HG03432 (cell line): Measurements from ENCODE around the gene PAPSS2.
"Not testable (repeated sequence)": the region's sequence is repeated elsewhere in the genome, so short reads cannot be mapped to it uniquely, and the experiment has no call there.

ENCODE experiments used
- ATAC-seq: cut with Tn5 transposase; IDR thresholded peaks from one replicate; pipeline ENCODE4 v1.9.1; 2021; ENCODE audit warnings: mild to moderate bottlenecking, moderate library complexity; ENCODE audit not compliant: unreplicated experiment

Gene PAPSS2

DNA sequence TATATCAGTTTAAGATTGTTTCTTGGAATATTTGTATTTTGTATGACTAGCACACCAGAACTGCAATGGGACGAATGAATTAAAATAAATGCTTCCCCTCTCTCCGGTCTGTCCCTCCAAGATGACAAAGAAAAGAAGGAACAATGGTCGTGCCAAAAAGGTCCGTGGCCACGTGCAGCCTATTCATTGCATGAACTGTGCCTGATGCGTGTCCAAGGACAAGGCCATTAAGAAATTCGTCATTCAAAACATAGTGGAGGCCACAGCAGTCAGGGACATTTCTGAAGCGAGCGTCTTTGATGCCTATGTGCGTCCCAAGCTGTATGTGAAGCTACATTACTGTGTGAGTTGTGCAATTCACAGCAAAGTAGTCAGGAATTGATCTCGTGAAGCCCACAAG lies 17.2 kb upstream of the PAPSS2 start:
- ATAC-seq, result no peak

DNA sequence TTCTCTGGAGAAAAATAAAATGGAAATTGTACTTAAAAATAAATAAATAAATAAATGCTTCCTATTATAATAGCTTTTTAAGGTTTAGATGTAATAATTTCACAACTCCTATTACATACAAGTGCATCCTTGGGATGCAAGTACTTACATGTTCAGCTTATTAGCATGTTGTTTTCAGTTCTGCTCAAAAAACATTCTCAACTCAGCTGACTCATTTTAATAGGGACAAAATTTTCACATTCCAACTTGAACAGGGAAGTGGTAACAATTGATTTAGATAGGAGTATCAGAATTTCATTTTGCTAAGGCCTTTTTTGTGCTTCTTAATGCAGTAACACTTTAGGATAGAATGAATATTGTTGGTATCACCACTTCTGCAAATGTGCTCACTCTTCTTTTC lies 16.7 kb upstream of the PAPSS2 start:
- ATAC-seq, result no peak

DNA sequence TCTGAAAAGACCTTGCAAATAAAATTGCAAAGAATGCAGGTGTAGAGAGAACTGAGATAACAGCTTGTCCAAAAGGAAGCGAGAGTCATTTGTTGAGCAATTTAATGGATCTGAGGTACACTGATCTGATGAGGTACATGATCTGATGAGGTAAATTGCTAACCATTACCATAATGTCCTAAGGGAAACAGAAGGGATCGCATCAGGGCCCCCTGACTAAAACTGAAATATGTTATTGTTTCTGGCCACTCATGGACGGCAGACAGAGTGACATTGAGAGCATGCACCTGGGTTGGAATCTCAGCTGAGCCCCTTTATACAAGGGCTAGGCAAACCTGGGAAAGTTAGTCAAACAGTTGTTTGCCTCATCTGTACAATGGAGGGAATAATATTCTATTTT lies 15.8 kb upstream of the PAPSS2 start:
- no peak for ATAC-seq

DNA sequence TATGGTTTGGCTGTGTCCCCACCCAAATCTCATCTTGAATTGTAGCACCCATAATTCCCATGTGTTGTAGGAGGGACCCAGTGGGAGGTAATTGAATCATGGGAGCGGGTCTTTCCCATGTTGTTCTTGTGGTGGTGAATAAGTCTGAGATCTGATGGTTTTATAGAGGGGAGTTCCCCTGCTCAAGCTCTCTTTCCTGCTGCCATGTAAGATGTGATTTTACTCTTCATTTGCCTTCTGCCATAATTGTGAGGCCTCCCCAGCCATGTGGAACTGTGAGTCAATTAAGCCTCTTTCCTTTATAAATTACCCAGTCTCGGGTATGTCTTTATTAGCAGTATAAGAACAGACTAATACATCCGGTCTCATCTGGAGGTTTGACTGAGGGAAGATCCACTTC lies 15.2 kb upstream of the PAPSS2 start:
- not testable (repeated sequence) for ATAC-seq

DNA sequence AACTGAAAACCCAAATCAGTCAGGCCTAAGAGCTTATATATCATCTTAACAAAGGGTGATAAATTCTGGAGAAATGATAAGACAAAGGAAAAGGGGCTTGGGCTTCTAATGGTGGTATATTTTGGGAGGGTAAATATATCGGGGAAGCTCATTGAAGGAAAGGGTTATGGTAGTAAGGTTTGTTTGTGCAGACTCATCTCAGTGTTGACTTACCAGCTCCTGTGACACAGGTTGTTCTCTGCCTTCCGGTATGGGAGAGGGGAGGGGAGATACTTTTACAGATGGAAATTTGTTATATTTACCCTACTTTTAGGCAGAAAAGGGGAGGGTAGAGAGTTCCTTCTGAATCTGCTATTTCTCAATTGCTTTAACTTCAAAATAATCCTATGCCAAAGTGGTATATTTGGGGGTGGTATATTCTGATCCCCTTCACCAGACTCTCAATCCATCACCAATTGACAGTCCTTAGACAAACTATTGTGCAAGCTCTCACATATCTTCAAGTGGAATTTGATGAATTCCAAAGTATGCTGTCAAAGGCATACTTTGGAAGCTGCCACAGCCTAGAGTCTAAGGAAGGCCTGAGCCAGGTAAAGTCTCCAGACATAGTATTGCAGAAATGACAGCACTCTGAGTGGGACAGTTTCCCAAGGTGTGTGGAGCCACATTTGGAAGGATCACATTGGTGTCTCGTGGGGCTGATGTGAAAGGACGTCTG lies 13.3 kb upstream of the PAPSS2 start:
- no peak for ATAC-seq

DNA sequence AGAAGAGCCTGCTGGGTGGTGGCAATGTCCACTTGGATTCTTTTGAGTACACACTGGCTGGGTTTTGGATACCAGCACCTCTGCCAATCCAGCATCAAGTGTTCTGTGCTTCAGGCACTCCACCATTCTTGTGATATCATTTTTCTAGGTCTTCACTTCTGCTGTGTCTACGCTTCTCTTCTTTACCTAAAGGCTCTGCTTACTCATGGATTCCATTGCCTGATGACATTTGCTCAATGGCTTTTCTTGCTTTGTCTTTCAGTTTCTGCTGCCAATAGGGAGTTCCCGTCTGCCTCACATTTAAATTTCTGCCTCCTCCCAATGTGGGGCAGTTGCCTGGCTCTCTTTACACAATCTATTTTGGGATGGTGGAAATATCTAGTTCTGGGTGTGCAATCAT lies 12.7 kb upstream of the PAPSS2 start:
- no peak for ATAC-seq

DNA sequence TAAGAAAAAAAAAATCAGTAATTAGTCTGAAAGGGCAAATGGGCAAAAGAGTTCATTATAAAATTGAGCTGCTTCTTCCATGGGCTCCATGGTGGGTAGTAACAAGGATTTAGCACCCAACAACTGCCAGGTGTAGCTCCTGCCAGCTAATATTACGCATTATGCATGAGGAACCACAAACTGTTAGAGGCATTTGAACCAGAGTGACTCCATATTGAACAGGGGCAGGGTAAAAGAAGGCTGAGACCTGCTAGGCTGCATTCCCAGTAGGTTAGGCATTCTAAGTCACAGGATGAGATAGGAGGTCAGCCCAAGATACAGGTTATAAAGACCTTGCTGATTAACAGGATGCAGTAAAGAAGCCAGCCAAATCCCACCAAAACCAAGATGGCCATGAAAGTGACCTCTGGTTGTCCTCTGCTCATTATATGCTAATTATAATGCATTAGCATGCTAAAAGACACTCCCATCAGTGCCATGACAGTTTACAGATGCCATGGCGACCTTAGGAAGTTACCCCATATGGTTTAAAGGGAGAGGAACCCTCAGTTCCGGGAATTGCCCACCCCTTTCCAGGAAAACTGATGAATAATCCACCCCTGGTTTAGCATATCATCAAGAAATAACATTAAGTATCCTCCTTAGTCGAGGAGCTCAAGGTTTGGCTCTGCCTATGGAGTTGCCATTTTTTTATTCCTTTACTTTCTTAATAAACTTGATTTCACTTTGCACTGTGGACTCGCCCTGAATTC lies 8.7 kb upstream of the PAPSS2 start:
- no peak for ATAC-seq

DNA sequence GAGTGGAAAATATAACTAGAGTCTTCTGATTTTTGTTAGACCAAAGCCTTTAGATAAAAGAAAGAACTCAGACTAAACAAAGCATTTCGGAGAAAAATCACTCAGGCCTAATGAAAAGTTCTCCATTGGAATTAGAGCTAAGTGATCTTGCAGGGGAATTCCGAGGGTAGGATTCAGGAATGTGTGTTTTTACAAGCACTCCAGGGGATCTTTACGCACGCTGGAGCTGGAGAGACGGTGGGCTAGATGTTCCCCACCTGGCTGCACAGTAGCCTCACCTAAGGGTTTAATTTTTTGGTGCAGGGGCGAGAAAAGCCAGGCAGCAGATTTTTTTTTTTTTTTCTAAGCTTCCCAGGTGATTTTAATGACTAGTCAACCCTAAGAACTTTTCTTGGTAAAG lies 7.9 kb upstream of the PAPSS2 start:
- ATAC-seq, result no peak

DNA sequence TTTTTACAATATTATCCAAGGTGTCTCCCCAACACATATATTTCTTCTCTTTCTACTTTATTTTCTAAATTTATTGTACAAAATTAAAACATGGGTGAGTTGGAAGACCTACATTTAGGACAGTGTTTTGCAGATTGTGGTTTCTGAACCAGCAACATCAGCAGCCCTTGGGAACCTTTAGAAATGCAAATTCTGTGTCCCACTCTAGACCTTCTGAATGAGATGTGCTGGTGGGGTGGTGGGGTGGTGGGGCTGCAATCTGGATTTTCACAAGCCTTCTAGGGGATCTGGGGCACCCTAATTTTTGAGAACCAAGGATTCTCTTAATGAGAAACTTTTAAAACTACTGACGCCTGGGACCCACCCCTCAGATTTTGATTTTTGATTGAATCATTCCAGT lies 7.4 kb upstream of the PAPSS2 start:
- no peak for ATAC-seq

DNA sequence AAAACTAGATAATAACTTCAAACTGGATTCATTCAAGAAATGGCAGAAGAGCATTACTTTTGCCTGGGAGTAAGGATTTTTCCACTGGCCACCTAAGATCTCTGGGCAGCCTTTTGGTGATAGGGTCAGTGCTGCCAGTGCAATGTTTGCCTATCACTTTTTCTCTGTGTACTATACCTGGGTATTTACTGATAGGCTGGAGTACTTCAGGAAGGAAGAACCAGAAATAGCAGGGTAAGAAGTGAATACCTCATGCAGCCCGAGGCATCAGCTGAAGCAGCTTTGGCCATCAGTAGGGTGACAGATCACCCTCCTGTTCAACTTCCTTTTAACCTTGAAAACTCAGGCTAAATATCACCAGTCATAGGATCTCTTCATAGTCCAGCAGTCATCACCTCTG lies 5.5 kb upstream of the PAPSS2 start:
- ATAC-seq, result no peak

DNA sequence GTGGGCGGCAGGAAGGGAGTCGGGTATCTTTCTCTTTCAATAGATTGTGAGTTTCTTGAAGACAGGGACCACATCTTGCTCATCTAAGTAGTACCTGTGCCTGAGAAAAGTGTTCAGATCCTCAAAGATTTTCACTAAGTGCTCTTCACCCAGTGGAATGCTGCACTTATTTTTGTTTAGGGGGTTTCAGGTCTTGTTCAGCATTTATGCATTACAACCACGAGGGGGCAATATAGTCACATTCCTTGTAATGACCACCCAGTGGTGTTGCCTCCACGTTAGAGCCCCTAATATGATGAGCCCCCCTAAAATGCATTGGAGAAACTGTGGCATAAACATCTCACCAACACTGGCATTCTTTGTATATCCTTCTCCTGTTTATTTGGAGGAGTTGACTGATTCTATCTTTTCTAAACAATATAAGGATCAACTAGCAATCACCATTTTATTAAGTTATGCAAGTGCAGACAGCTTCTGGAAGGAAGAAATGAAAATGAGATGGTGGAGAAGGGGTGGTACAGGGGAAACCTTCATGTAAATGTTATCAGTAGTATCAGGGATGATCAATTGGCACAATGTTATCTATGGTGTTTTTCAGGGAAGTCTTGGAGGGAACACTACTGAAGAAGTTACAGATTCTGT lies 3.1 kb upstream of the PAPSS2 start:
- no peak for ATAC-seq

DNA sequence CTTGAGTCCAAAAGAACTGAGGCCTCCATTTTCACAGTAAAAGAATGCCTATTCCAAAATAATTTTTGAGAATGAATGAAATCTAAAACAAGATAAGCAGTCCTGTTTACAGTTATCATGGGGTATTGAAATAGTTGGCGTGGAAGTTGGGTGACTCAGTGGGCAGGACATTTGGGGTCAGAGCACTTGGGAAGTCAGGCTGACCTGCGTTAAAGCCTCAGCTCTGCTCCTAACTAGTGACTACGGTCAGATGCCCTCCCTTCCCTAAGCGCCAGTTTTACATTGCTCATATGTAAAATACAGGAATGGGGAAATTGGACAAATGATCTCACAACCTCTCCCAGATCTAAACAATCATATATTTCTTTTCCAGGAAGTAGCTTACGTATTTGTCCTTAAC lies 2.3 kb upstream of the PAPSS2 start:
- ATAC-seq, result no peak

DNA sequence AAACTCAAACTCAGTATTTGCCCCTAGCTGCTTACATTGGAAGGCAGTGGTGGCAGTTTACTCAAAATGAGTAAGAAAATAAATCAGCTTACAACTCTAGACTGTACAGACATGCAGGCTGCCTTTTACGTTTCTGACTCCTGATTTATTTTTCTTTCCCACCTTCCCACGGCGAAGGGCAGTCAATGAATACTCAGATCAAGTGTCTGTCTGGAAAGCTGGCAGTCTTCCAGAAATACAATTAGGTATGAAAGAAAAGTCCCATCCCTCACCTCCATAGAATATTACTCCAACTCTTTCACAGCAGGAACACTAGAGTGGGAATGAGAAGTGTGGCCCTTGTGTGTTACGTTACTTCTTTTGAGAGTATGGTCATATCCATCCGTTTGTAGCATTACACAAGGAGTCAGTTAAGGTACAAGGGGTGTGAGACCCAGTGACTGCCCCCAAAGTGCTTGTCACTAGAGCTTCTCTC lies 1.3 kb upstream of the PAPSS2 start:
- no peak for ATAC-seq

DNA sequence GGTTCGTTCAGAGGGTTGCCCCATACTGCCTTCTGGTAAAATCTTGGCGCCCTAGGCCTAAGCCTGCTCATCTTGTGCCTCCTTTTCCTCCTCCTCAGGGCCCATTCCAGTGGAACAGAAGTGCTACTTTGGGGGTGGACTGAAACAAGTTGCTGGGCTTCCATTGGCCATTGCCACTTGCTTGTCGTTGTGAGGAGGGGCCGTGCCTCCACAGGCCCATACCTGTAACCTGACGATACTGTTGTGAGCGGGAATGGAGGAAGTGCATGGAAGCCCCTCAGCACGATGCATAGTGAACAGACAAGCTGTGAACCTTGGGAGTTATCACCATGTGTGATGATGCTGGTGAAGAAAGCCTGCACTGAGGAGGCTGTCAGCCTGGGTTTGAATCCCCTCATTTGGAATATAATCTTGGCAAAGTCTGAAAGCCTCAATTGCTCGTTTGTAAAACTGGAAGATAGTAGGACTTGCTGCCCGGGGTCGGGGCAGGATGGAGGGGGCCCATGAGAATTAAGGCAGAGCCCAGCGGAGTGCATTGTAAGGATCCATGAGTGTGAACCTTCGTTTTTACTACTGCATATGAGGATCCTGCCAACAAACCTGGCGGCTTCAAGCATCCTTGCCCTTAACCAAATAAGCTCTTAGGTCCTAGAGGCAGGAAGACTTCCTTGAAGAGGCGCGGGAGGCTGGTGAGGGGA lies 671 bp upstream of the PAPSS2 start:
- no peak for ATAC-seq

DNA sequence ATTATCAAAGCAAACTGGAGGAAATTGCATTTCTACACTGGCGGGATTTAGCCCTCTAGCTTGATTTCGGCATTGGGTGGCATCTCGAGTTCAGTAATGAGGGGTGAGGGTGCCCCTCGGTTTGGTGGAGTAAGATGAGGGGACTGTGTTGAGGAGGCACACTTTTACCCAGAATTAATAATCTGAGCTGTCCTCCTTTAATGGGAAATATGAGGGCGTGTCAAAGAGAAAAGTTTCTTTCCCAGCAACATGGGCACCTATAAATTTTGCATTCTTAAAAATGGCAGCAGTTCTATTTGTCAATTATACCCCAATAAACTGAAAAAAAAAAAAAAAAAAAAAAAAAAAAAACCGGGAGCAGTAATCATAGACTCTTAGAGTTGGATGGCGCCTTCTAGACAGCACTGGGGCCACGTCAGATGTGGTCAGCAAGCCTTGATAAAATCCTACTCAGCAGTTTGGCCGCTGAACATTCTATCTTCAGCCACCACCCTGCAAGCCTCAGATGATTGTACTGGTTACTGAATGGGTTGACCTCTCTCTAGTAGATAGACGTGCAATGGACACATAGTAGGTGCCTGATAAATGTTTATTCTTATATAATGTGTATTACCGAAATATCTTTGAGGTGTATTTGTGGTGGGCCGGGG lies 931 bp downstream of the PAPSS2 start:
- ATAC-seq, result no peak

DNA sequence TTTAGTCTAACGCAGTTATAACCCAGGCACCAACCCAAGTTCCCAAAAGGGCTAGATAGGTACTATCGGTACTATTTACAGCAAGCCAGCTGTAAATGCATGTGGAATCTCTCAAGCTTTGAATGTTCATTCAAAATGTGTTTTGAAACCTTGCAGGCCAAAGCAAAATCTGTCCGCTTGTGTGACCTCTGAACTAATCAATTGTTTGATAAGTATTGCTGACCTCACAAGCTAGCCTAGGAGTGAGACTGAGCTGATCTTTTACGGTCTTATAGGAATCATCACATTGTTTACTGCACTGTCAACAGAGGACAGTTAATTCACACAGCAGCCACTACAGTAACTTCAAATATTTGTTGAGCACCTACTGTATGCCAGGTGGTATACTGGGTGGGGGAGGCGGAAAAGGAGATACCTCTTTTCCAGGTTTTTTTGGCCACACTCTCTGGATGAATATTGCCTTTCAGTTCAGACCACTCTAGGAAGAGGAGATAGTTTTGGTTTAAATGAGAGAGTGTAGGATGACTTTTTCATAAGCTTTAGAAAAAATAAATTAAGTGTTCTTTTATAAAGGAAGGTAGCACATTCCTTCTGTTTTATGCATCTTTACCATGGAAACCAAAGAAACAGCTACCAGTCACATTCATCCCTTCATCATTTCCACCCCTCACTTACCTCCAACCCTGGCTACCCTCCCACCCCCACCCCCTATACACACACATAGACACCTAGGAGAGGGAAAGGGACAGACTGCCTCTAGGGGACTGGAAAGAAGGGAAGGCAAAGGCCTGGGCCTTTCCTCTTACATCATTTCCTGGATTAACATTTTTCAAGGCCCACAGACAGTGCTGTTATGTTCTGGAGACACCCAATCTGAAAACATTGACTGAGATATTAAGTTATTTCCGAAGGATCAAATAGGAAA lies 2.4 kb downstream of the PAPSS2 start:
- ATAC-seq, result no peak

DNA sequence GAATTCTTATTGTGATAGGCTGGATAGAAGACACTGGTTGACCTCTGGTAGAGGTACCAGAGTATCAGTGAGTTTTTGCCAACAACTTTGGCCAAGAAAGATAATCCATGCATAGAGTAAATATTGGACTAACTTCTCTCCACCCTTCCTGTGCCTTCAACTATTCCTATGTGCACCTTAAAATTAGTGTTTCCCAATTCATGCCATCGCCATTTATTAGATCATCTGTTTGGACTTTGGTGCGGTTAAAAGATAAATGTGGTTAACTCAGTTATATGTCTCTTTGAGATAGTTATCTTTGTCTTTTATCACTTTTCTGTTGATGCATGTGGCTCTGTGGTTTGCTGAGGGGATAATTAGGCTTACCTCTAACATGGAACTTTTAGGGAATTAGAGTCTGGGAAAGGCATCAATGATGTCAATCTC lies 4.6 kb downstream of the PAPSS2 start:
- ATAC-seq, result no peak

DNA sequence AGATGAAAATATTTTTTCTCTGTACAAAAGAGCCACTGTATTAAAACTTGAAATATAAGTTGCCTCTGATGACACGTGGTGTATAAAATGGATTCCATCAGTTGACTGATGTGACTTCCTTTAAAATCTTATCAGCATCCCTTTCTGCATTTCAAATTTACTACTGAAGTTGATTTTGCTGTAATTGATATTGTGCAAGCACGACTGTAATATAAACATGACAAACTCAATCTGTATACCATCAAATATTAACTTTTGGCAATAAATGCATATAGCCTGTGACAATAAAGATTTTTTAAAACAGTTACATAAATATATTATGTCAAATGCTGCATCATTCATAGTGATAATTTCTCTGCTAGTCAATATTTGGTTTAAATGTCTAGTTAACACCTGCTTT lies 7.8 kb downstream of the PAPSS2 start:
- no peak for ATAC-seq

DNA sequence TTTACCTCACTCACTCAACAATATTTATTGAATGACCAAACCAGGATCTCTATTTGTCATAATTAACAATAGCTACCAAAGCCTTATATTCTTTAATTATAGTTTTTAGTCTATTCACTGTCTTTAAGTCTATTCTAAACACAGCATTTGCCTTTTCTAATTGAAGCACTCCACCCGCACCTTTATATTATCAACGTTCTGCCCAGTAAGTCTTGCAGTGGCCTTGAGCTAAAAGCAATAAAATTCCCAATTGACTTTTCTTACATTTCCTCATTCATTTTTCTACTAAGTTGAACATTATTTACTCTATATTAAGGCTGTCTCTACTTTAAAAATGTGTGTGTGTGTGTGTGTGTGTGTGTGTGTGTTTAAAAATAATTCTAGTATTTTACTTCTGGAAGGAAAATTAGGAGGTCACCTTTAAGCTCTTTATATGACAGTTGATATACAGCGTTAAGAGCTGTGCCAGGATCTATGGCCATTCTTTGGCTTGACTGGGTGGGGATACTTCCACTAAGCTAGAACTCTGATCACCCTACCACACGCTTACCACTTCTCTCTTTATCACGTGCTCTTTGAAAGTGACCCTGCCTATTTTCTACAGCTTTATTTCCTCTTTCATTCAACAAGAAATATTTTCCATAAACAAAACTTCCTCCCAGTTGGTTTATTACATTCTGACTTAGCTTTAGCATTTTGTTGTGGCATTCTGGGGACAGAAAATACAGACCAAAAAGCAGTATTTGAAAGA lies 8.8 kb downstream of the PAPSS2 start:
- no peak for ATAC-seq
